GM12878 (cell line): ENCODE data around the gene NPM3. TPM values are rescaled to one million over a fixed set of nuclear protein-coding genes. Genes with fewer than 3 reads are reported as not detected.

Experiments used
- ATF7 ChIP-seq: fragments of 450-650 bp; IDR thresholded peaks from 2 replicates; pipeline ENCODE4 v1.6.1; 2016; ENCODE audit warnings: low read depth, mild to moderate bottlenecking
- CHD1 ChIP-seq: IDR thresholded peaks from 2 replicates; pipeline ENCODE4 v1.6.1; 2012; ENCODE audit warnings: low read depth, low read length, improper control_type of control experiment
- GATAD2B ChIP-seq: fragments of 450-650 bp; conservative IDR thresholded peaks from 2 replicates; pipeline ENCODE4 v1.6.1; 2017; ENCODE audit warnings: low read depth, mild to moderate bottlenecking, moderate library complexity
- HDAC6 ChIP-seq: fragments of 200-600 bp; sonication (generic); IDR thresholded peaks from one replicate; pipeline ENCODE4 v1.8.0; 2017; ENCODE audit warnings: antibody characterized with exemption; ENCODE audit not compliant: unreplicated experiment
- IRF4 ChIP-seq: IDR thresholded peaks from 2 replicates; pipeline ENCODE4 v1.6.1; 2011; ENCODE audit warnings: low read depth, low read length
- NR2C1 ChIP-seq: fragments of 450-650 bp; IDR thresholded peaks from 2 replicates; pipeline ENCODE4 v1.6.1; 2017; ENCODE audit warnings: antibody characterized with exemption, mild to moderate bottlenecking, moderate library complexity
- PBX3 ChIP-seq: IDR thresholded peaks from 2 replicates; pipeline ENCODE4 v1.6.1; 2011; ENCODE audit warnings: mild to moderate bottlenecking, low read depth, low read length, moderate library complexity; ENCODE audit not compliant: insufficient replicate concordance
- PKNOX1 ChIP-seq: fragments of 450-650 bp; IDR thresholded peaks from 2 replicates; pipeline ENCODE4 v1.6.1; 2016; ENCODE audit warnings: mild to moderate bottlenecking
- POLR2AphosphoS5 ChIP-seq: IDR thresholded peaks from 2 replicates; pipeline ENCODE4 v1.6.1; 2011; ENCODE audit warnings: mild to moderate bottlenecking, low read length, inconsistent platforms
- RELB ChIP-seq: fragments of 450-650 bp; IDR thresholded peaks from 2 replicates; pipeline ENCODE4 v1.6.1; 2017; ENCODE audit warnings: low read depth, mild to moderate bottlenecking, moderate library complexity
- SMAD5 ChIP-seq: IDR thresholded peaks from 2 replicates; pipeline ENCODE4 v1.6.1; 2016; ENCODE audit warnings: antibody characterized with exemption, low read depth
- SP1 ChIP-seq: IDR thresholded peaks from one replicate; pipeline ENCODE4 v1.6.1; 2011; ENCODE audit warnings: low read depth, low read length
- SREBF1 ChIP-seq: IDR thresholded peaks from 2 replicates; pipeline ENCODE4 v1.6.1; 2012; ENCODE audit warnings: mild to moderate bottlenecking, low read length
- SUPT20H ChIP-seq: IDR thresholded peaks from 2 replicates; pipeline ENCODE4 v1.6.1; 2011; ENCODE audit warnings: low read depth, mild to moderate bottlenecking, low read length, moderate library complexity, borderline replicate concordance; ENCODE audit not compliant: control insufficient read depth
- TBL1XR1 ChIP-seq: IDR thresholded peaks from 2 replicates; pipeline ENCODE4 v1.6.1; 2012; ENCODE audit warnings: low read depth, low read length, improper control_type of control experiment
- ZNF24 ChIP-seq: fragments of 450-650 bp; IDR thresholded peaks from 2 replicates; pipeline ENCODE4 v1.6.1; 2017; ENCODE audit warnings: antibody characterized with exemption, mild to moderate bottlenecking
- polyA plus RNA-seq, 11 experiments: library from polyadenylated mRNA; depleted of rRNA in 4 of 11; unstranded in 6 of 11; stranded (reverse) in 5 of 11; fragments of >200 nt; fragmentation: Nextera tagmentation in 4 of 11; fragmentation: Illumina TruSeq in 1 of 11; extraction: Ambion mirVana in 4 of 11; extraction: Trizol in 1 of 11; gene quantifications; 1 replicate in 1 of 11; 2 replicates in 10 of 11; pipeline versions ENCODE4 v1.2.1 to v1.2.3, GENCODE V29; 2011 to 2016; ENCODE audit warnings: inconsistent platforms in 2 of 11, missing spikeins in 2 of 11, low read depth in 1 of 11
- total RNA-seq, 4 experiments: library from RNA; depleted of rRNA in 3 of 4; stranded (reverse); fragments of >200 nt in 3 of 4; fragmentation: Illumina TruSeq in 1 of 4; extraction: Trizol in 1 of 4; gene quantifications; 2 replicates each; pipeline versions ENCODE4 v1.2.1 to v1.2.3, GENCODE V29; 2013 to 2021
- TF ChIP-seq, protein P1 (sequence below): fragments of 450-650 bp; IDR thresholded peaks from 2 replicates; pipeline ENCODE4 v1.6.1; 2016; ENCODE audit warnings: mild to moderate bottlenecking
- TF ChIP-seq, protein P2 (sequence below): fragments of 450-650 bp; IDR thresholded peaks from 2 replicates; pipeline ENCODE4 v1.6.1; 2017; ENCODE audit warnings: mild to moderate bottlenecking, moderate library complexity
- TF ChIP-seq, protein P3 (sequence below): IDR thresholded peaks from 2 replicates; pipeline ENCODE4 v1.6.1; 2012; ENCODE audit warnings: low read length, inconsistent platforms

Gene NPM3
- total and polyA plus RNA-seq, 10 of the 15 experiments (the other 5 are each of a cell fraction or from before 2014, with no cell fraction given): 13.0 to 171 (median 93.3) TPM

DNA sequence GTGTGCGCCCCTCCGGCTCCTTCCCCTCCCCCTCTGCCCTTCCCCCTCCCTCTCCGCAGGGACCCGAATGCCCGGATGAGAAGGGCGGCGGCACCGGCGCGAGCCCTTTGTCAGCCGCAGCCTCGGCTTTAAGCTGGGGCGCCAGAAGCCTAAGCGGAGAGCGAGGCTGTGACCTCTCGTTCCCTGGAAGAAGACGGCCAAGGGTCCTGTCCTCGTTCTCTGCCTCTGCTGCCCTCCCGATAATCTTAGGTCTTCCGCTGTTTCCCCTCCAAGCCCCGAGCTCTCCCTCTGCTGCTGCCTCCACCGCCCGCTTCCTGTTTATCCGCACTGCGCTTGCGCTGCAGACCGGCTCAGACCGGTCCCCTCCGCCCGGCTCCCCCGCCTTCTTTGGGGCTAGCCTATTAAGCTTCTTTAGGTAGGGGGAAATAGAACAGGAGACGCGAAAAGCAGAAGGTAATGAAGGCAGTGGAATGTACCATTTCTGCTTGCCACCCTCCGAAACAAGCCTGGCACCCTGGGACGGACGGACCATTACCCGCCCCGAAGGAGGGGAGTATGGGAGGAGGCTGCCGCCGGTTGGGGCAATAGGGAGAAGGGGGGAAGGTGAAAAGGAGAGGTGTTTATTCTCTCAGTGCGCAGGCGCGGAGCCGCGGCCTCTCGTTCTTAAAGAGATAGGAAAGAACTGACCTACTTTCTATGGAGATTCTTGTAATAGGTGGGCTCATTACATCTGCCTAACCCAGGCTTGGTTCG, 35.0 kb upstream of the NPM3 start, which contains the start of gene OGA (continued):
- peak; percentile 75 for TF ChIP-seq PKNOX1
- TF ChIP-seq CHD1: peak; percentile 100
- no peak for TF ChIP-seq HDAC6
- TF ChIP-seq PBX3: no peak
- no peak for TF ChIP-seq NR2C1
- TF ChIP-seq, protein P1, sequence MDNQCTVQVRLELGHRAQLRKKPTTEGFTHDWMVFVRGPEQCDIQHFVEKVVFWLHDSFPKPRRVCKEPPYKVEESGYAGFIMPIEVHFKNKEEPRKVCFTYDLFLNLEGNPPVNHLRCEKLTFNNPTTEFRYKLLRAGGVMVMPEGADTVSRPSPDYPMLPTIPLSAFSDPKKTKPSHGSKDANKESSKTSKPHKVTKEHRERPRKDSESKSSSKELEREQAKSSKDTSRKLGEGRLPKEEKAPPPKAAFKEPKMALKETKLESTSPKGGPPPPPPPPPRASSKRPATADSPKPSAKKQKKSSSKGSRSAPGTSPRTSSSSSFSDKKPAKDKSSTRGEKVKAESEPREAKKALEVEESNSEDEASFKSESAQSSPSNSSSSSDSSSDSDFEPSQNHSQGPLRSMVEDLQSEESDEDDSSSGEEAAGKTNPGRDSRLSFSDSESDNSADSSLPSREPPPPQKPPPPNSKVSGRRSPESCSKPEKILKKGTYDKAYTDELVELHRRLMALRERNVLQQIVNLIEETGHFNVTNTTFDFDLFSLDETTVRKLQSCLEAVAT: peak; percentile 96
- TF ChIP-seq SMAD5: peak; percentile 90
- TF ChIP-seq IRF4: peak; percentile 5; the same call in 1 of the 2 replicates
- TF ChIP-seq SREBF1: peak; percentile 99
- TF ChIP-seq, protein P2, sequence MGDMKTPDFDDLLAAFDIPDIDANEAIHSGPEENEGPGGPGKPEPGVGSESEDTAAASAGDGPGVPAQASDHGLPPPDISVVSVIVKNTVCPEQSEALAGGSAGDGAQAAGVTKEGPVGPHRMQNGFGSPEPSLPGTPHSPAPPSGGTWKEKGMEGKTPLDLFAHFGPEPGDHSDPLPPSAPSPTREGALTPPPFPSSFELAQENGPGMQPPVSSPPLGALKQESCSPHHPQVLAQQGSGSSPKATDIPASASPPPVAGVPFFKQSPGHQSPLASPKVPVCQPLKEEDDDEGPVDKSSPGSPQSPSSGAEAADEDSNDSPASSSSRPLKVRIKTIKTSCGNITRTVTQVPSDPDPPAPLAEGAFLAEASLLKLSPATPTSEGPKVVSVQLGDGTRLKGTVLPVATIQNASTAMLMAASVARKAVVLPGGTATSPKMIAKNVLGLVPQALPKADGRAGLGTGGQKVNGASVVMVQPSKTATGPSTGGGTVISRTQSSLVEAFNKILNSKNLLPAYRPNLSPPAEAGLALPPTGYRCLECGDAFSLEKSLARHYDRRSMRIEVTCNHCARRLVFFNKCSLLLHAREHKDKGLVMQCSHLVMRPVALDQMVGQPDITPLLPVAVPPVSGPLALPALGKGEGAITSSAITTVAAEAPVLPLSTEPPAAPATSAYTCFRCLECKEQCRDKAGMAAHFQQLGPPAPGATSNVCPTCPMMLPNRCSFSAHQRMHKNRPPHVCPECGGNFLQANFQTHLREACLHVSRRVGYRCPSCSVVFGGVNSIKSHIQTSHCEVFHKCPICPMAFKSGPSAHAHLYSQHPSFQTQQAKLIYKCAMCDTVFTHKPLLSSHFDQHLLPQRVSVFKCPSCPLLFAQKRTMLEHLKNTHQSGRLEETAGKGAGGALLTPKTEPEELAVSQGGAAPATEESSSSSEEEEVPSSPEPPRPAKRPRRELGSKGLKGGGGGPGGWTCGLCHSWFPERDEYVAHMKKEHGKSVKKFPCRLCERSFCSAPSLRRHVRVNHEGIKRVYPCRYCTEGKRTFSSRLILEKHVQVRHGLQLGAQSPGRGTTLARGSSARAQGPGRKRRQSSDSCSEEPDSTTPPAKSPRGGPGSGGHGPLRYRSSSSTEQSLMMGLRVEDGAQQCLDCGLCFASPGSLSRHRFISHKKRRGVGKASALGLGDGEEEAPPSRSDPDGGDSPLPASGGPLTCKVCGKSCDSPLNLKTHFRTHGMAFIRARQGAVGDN: peak; percentile 50; the same call in 1 of the 2 replicates
- TF ChIP-seq TBL1XR1: peak; percentile 54; the same call in 1 of the 2 replicates
- TF ChIP-seq SP1: peak; percentile 93
- no peak for TF ChIP-seq ZNF24
- TF ChIP-seq SUPT20H: no peak
- peak; percentile 96 for TF ChIP-seq POLR2AphosphoS5
- TF ChIP-seq RELB: peak; percentile 100
- 0 out of 2 replicates have a peak, but pooled peaks have one; percentile 50 for TF ChIP-seq GATAD2B
- TF ChIP-seq, protein P3, sequence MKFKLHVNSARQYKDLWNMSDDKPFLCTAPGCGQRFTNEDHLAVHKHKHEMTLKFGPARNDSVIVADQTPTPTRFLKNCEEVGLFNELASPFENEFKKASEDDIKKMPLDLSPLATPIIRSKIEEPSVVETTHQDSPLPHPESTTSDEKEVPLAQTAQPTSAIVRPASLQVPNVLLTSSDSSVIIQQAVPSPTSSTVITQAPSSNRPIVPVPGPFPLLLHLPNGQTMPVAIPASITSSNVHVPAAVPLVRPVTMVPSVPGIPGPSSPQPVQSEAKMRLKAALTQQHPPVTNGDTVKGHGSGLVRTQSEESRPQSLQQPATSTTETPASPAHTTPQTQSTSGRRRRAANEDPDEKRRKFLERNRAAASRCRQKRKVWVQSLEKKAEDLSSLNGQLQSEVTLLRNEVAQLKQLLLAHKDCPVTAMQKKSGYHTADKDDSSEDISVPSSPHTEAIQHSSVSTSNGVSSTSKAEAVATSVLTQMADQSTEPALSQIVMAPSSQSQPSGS: no peak
- peak; percentile 100 for TF ChIP-seq ATF7
